Body of pancreas (tissue), 4 donors: ENCODE measurements around the gene MLLT11.

ENCODE experiments used
- CTCF ChIP-seq, 7 experiments: fragments of 450-650 bp in 4 of 7; fragments of 200-600 bp in 3 of 7; sonication (generic) in 3 of 7; IDR thresholded peaks; one replicate each; pipeline ENCODE4 v1.5.1; 2016 to 2019; ENCODE audit warnings: antibody characterized with exemption in 7 of 7
- POLR2A ChIP-seq, 3 donors: fragments of 450-650 bp; IDR thresholded peaks; one replicate each; pipeline ENCODE4 v1.6.1; 2016; ENCODE audit warnings: antibody characterized with exemption in 3 of 3, mild to moderate bottlenecking in 2 of 3

- TF ChIP-seq POLR2A (IDR thresholded peaks at IDR 0.05): no peak
- no peak for TF ChIP-seq CTCF (IDR thresholded peaks at IDR 0.05)
Observed at GRCh38 chr1:151072224-151072623, 12.0 kb downstream of the MLLT11 start.
